ENCODE measurements around the gene C1orf116.

The C1orf116 gene

DNA sequence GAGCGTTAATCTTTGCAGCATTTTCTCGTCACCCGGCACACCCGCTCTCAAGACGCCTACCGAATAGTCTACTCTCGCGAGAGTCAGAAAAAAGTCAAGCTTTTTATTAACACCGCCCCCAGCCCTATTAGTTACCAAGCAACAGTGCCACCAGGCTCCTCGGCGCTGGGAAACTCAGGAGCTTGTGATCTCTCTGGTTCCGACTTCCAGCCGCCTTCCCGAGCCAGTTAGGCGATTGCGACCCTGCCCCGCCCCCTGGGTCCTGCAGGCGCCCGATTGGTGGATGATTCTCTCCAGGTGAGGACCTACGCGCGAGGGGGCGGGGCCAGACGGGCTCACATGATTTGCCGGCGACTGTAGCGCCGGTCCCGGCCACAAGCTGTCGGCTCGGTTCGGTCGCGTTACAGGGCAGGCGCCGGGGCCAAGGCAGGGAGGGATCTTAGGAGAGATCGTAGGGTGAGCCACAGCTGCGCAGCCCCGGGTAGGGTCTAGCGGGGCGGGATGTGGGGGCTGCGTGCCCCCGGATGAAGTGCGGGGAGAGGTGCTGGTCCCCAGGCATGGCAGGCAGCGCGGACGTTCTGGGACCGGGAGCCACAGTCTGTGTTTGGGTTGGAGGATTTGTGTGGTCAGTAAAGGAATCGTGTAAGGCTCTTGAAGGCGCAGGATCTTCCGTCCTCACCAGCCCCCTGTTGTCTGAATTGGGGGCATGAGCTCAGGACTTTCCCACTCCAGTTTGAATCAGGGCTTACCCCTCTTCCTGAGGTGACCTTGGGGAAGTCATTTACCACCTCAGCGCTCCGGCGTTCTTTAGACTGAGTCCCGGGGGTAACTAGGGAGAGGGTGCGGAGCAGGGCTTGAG, 20.6 kb upstream of the C1orf116 start, which contains the start of gene PFKFB2:
PFKFB2 (plus strand) TSS at position 365 of the 859 bp plus-strand sequence. CDS start 1,443 bp downstream, outside the sequence.
- peak; percentile 83 for ATAC-seq
- TF ChIP-seq CSDC2 (CRISPR knock-in tag; IDR thresholded peaks at IDR 0.05) (no peak), OSR1 (CRISPR knock-in tag; IDR thresholded peaks at IDR 0.05) (no peak), ZC3H10 (CRISPR knock-in tag; IDR thresholded peaks at IDR 0.05) (no peak), PPARA (CRISPR knock-in tag; IDR thresholded peaks at IDR 0.05; ENCODE audit: borderline replicate concordance) (no peak), ZNF565 (CRISPR knock-in tag; conservative IDR thresholded peaks at IDR 0.05; ENCODE audit: low read depth) (no peak), ZFP3 (CRISPR knock-in tag; IDR thresholded peaks at IDR 0.05) (no peak)
- TF ChIP-seq, protein P1, sequence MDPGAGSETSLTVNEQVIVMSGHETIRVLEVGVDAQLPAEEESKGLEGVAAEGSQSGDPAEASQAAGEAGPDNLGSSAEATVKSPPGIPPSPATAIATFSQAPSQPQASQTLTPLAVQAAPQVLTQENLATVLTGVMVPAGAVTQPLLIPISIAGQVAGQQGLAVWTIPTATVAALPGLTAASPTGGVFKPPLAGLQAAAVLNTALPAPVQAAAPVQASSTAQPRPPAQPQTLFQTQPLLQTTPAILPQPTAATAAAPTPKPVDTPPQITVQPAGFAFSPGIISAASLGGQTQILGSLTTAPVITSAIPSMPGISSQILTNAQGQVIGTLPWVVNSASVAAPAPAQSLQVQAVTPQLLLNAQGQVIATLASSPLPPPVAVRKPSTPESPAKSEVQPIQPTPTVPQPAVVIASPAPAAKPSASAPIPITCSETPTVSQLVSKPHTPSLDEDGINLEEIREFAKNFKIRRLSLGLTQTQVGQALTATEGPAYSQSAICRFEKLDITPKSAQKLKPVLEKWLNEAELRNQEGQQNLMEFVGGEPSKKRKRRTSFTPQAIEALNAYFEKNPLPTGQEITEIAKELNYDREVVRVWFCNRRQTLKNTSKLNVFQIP (CRISPR knock-in tag; IDR thresholded peaks at IDR 0.05; ENCODE audit: borderline replicate concordance, low read depth) = no peak
- TF ChIP-seq, protein P2, sequence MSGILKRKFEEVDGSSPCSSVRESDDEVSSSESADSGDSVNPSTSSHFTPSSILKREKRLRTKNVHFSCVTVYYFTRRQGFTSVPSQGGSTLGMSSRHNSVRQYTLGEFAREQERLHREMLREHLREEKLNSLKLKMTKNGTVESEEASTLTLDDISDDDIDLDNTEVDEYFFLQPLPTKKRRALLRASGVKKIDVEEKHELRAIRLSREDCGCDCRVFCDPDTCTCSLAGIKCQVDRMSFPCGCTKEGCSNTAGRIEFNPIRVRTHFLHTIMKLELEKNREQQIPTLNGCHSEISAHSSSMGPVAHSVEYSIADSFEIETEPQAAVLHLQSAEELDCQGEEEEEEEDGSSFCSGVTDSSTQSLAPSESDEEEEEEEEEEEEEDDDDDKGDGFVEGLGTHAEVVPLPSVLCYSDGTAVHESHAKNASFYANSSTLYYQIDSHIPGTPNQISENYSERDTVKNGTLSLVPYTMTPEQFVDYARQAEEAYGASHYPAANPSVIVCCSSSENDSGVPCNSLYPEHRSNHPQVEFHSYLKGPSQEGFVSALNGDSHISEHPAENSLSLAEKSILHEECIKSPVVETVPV (CRISPR knock-in tag; IDR thresholded peaks at IDR 0.05) = no peak

DNA sequence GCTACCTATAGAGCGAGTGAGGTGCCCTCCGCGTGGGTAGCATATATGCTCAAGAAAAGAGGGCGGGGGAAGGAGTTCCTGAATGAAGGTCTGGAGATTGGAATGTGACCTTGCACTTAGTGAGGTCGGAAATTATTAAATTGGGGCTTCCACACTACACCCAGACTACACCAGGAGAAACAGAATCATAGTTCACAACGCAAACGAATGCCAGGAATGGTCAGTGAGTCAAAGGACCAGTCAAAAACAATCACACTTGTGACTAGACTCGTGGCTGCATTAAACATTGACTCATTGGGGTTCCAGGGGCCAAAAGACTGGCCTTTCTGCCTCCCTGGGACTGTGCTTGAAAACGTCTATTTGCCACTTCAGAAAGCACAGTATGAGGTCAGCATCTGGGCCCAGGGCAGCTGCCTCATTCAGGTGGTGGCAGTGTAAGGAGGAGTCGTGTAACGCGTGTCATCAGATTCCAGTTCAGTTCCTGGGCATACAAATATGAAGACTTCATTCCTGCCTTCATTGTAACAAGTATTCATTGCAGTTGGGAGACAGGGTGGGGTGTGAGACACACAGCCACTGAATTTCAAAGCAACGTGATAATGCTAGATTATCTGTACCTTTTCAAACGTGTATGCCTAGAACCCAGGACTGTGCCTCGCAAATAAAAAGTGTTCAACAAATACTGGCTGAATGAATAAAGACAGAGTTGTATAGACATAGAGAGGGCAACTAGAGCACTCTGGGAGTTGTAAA, 18.8 kb upstream of the C1orf116 start, which contains the start of gene YOD1:
YOD1 (minus strand) TSS at position 18 of the 753 bp plus-strand sequence. CDS start 178 bp downstream, outside the sequence.
- ATAC-seq = peak; percentile 3
- TF ChIP-seq ZFP3 (CRISPR knock-in tag; IDR thresholded peaks at IDR 0.05) (no peak), CSDC2 (CRISPR knock-in tag; IDR thresholded peaks at IDR 0.05) (no peak), OSR1 (CRISPR knock-in tag; IDR thresholded peaks at IDR 0.05) (no peak), ARNTL (CRISPR knock-in tag; IDR thresholded peaks at IDR 0.05; ENCODE audit: borderline replicate concordance, low read depth) (no peak), TCF4 (CRISPR knock-in tag; IDR thresholded peaks at IDR 0.05; ENCODE audit: borderline replicate concordance) (no peak), ZNF565 (CRISPR knock-in tag; conservative IDR thresholded peaks at IDR 0.05; ENCODE audit: low read depth) (no peak), ISL1 (CRISPR knock-in tag; IDR thresholded peaks at IDR 0.05) (no peak), ZNF8 (CRISPR knock-in tag; IDR thresholded peaks at IDR 0.05) (no peak), PPARA (CRISPR knock-in tag; IDR thresholded peaks at IDR 0.05; ENCODE audit: borderline replicate concordance) (no peak)
- TF ChIP-seq, protein P3, sequence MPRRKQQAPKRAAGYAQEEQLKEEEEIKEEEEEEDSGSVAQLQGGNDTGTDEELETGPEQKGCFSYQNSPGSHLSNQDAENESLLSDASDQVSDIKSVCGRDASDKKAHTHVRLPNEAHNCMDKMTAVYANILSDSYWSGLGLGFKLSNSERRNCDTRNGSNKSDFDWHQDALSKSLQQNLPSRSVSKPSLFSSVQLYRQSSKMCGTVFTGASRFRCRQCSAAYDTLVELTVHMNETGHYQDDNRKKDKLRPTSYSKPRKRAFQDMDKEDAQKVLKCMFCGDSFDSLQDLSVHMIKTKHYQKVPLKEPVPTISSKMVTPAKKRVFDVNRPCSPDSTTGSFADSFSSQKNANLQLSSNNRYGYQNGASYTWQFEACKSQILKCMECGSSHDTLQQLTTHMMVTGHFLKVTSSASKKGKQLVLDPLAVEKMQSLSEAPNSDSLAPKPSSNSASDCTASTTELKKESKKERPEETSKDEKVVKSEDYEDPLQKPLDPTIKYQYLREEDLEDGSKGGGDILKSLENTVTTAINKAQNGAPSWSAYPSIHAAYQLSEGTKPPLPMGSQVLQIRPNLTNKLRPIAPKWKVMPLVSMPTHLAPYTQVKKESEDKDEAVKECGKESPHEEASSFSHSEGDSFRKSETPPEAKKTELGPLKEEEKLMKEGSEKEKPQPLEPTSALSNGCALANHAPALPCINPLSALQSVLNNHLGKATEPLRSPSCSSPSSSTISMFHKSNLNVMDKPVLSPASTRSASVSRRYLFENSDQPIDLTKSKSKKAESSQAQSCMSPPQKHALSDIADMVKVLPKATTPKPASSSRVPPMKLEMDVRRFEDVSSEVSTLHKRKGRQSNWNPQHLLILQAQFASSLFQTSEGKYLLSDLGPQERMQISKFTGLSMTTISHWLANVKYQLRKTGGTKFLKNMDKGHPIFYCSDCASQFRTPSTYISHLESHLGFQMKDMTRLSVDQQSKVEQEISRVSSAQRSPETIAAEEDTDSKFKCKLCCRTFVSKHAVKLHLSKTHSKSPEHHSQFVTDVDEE (CRISPR knock-in tag; IDR thresholded peaks at IDR 0.05) = no peak
- TF ChIP-seq, protein P2 (CRISPR knock-in tag; IDR thresholded peaks at IDR 0.05) = no peak

DNA sequence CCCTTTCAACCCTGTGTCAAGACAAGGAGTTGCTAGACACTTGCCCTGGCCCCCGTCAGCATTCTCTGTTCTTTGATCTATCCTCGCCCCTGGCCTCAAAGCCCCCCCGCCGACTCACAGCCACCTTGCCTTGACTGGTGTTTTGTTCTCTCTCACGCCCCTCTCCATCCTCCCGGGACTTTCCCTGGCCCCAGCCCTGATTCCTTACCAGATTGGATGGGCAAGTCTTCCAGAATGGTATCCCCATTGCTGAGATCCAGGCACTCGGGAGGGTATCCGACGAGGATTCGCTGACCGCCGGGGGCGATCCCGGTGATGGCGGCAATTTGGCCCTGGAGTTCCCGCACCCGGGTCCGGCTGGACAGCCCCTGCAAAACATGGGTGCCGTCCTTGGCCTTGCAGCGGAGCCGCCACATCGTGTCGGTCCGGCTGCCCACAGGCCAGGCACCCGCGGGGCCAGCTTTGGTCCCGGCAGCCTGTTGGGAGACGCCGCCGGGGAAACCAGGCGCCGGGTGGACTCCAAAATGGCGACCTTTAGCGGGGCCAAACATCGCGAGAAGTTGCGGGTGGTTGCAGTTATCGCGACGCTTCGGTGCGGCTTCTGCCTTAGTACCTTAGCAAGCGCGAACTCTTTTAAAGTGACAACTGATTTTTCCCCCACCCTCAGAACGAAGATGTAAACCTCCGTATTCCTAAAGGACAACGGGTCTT, 18.1 kb upstream of the C1orf116 start:
- ATAC-seq = peak; percentile 80
- TF ChIP-seq OSR1 (CRISPR knock-in tag; IDR thresholded peaks at IDR 0.05) = no peak
- TF ChIP-seq, protein P1 (CRISPR knock-in tag; IDR thresholded peaks at IDR 0.05; ENCODE audit: borderline replicate concordance, low read depth) = no peak
- no peak for TF ChIP-seq ZNF565 (CRISPR knock-in tag; conservative IDR thresholded peaks at IDR 0.05; ENCODE audit: low read depth)
- TF ChIP-seq ZC3H10 (CRISPR knock-in tag; IDR thresholded peaks at IDR 0.05) = no peak
- no peak for TF ChIP-seq TCF4 (CRISPR knock-in tag; IDR thresholded peaks at IDR 0.05; ENCODE audit: borderline replicate concordance)
- TF ChIP-seq, protein P2 (CRISPR knock-in tag; IDR thresholded peaks at IDR 0.05) = no peak
- TF ChIP-seq, protein P3 (CRISPR knock-in tag; IDR thresholded peaks at IDR 0.05) = no peak

Data from SK-N-SH treated with all-trans-retinoic acid at 6 μM for 48 hours (cell line).